ENCODE results near the gene ACSL5.

Gene ACSL5

GRCh38 chr10:112335111-112335867 is 38.6 kb upstream of the ACSL5 start:
- no peak for TF ChIP-seq CTCF (IDR thresholded peaks at IDR 0.05)

GRCh38 chr10:112335868-112336265 is 38.0 kb upstream of the ACSL5 start:
- no peak for TF ChIP-seq CTCF (IDR thresholded peaks at IDR 0.05)

DNA sequence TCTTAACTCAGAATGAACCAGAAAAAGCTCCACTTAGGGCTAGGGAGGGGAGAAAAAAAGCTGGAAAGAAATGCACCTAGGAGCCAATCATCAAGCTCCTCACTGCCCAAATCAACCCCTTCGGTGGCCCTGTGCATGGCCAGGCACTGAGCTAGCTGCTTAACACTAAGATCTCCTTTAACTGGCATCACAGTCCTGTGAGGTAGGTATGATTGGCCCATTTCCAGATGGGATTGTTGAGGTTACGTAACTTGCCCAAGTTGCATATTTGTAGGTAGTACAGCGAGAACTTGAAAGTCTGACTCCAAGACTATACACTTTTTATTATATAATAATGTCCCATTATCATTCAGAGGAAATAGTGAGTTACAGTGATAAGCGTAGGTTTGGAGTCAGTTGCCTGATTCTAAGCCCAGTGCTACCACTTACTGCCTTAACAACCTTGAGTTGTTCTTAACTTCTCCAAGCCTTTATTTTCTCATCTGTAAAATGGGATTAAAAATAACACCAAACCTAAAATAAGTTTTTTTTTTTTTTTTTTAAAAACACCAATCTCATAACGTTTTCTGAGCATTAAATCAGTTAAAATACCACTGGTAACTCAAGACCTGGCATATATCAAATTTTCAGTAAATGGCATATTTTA is 37.2 kb upstream of the ACSL5 start:
- TF ChIP-seq CTCF (IDR thresholded peaks at IDR 0.05) = no peak

- TF ChIP-seq CTCF (IDR thresholded peaks at IDR 0.05) = no peak
Observed at GRCh38 chr10:112338957-112339356, 35.0 kb upstream of the ACSL5 start.

DNA sequence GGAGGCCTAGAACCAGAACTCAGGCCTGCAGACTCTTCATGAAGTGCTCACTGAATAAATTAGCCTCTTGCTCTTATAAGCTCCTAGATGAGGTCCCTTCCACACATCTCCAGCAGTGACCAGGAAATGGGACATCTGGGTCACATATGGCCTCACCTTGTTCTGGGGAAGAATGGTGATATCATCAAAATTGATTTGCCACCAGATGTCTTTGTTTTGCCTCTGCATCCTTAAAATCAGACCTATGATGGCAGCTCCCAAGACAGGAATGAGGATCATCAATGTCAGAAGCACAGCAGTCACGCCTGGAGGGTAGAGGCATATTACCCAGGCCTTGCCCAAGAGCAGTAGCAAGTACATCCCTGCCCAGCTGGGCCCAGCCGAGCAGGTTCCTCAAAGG is 33.3 kb upstream of the ACSL5 start:
- no peak for TF ChIP-seq CTCF (IDR thresholded peaks at IDR 0.05)

DNA sequence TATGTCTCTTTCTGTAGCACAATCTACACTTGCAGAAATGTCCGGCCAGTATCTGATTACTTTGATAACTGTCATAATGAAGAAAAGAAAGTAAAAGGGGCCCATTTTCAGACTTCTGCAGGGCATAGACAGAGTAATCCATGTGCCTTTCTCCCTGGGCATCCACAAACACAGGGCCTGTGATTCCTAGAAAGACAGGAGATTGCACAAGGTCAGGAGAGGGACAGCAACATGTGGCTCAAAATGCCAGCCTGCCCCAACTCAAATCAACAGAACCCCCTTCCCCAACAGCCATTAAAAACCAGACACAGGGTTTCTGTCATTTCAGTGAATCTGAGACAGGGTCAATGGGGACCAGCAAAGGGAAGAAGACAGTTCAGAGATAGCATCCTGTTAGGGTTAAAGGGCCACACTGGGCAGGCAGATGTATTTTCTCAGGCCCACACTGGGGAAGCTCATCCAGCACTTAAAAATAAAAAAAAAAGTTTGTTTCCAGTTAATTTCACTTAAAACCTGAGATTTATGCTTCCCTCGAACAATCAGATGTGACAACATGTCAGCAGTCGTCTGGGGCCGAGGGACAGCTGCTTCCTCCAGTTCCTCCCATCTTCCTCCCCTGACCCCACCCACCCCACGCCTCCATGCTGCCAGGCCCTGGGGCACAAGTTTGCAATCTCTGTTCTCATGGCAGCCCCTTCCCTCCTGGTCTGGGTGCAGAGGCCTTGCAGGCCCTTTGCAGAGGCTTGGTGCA is 30.7 kb upstream of the ACSL5 start:
- no peak for TF ChIP-seq CTCF (IDR thresholded peaks at IDR 0.05)

GRCh38 chr10:112344261-112344660 is 29.7 kb upstream of the ACSL5 start:
- no peak for TF ChIP-seq CTCF (IDR thresholded peaks at IDR 0.05)
